G401.6 (cell line): ENCODE measurements around the gene SPRR2B.
"Not testable (repeated sequence)": the region's sequence is repeated elsewhere in the genome, so short reads cannot be mapped to it uniquely, and the experiment has no call there.

Experiments used
- FAIRE-seq: peaks from 2 replicates; lab custom pipeline; 2012; peaks lifted over from hg19 to GRCh38; lab: Jason Lieb, UNC

Gene SPRR2B

DNA sequence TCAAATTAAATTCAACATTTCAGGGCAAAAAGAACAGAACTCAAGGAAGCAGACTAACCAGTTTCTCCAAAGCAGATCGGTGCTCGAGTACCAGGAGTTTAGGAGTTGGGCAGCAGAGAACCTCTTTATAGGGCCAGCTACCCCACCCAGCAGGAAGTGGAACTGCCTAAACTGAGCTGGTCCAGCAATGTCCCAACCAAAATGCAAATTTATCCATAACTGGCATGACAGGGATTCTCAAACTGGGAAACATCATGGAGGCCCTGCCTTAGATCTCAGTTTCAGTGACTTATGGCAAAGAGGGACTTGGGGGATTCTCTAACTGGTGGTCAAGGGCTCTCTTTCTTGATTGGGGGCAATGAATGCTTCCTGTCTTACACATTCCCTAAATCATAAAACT lies at the start of gene SPRR2B:
Gene SPRR2B (minus strand): TSS at position 101 of the 400 bp plus-strand sequence. CDS start 772 bp downstream, outside the sequence.
- FAIRE-seq = no peak

- FAIRE-seq = no peak
Observed at GRCh38 chr1:153120945-153121344, 49.5 kb upstream of the SPRR2B start.

GRCh38 chr1:153119491-153119971 lies 48.1 kb upstream of the SPRR2B start:
- FAIRE-seq = no peak

- FAIRE-seq = not testable (repeated sequence)
Observed at GRCh38 chr1:153115264-153115663, 43.9 kb upstream of the SPRR2B start.

GRCh38 chr1:153113416-153113815 lies 42.0 kb upstream of the SPRR2B start, which contains the start of gene SPRR2F:
Gene SPRR2F (minus strand): TSS chr1:153113516. CDS start chr1:153112733, 783 bp downstream.
- FAIRE-seq = no peak

- FAIRE-seq = not testable (repeated sequence)
Observed at GRCh38 chr1:153112454-153112853, 41.0 kb upstream of the SPRR2B start.

DNA sequence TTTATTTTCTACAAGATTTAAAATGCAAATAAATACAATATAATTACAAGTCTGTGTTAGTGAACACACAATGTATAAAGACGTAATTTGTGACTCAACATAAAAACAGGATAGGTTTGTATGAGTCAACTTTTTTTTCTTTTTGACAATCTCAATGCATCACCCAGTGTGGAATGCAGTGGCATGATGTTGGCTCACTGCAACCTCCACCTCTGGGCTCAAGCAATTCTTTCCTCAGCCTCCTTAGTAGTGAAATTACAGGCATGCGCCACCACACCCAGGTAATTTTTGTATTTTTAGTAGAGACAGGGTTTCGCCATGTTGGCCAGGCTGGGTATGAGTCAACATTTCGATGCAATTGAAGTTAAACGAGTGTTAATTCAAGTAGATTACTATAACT lies 28.8 kb upstream of the SPRR2B start:
- FAIRE-seq = no peak

GRCh38 chr1:153099461-153100045 lies 28.1 kb upstream of the SPRR2B start:
- FAIRE-seq = no peak

DNA sequence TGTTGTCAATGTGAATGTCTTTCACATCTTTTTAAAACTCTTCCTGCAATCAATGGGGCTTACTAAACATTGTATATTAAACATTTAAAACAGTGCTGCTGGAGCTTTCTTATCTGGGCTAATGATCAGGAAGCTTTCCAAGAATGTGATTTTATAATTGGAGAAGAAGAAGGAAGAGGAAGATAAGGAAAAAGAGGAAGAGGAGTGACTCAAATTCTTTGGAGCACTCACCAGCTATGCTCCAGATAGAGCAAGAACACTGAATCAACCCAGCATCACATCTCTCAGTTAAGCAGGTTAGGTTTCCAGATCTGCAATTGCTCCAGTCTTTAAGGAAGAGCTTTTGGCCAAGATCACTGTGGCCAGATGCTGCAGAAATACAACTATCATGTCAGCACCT lies 24.4 kb upstream of the SPRR2B start:
- no peak for FAIRE-seq

DNA sequence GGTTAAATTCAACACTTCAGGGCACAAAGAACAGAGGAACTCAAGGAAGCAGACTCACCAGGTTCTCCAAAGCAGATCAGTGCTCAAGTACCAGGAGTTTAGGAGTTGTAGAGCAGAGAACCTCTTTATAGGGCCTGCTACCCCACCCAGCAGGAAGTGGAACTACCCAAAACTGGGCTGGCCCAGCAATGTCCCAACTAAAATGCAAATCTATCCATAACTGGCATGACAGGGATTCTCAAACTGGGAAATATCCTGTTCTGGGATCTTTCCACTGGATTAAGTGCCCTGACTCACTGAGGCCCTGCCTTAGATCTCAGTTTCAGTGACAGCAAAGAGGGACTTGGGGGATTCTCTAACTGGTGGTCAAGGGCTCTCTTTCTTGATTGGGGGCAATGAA lies 23.0 kb upstream of the SPRR2B start, which contains the start of gene SPRR2E:
Gene SPRR2E (minus strand): TSS at position 101 of the 400 bp plus-strand sequence. CDS start 775 bp downstream, outside the sequence.
- FAIRE-seq = no peak

- no peak for FAIRE-seq
Observed at GRCh38 chr1:153087652-153088051, 16.2 kb upstream of the SPRR2B start.

- FAIRE-seq = no peak
Observed at GRCh38 chr1:153081736-153082135, 10.3 kb upstream of the SPRR2B start.

GRCh38 chr1:153072806-153073726 lies 1.7 kb upstream of the SPRR2B start:
- FAIRE-seq = no peak

DNA sequence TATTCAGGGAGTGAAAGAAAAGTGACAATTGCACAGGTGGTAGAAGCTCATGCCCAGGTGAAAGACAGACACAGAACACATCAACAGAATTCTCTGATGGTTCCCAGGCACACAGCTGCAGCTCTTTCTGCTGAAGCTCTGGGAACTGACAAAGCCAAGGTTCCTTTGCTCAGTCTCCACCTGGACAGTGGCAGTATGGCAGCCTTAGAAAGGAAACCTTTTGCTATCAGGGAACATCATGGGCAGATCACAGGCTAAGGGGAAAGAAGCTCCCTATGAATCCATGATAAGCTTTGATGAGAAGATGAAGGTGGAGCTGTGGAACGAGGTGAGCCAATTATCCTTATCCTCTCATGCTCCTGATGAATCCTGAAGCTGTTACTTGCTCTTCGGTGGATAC lies 1.2 kb downstream of the SPRR2B start:
- no peak for FAIRE-seq

DNA sequence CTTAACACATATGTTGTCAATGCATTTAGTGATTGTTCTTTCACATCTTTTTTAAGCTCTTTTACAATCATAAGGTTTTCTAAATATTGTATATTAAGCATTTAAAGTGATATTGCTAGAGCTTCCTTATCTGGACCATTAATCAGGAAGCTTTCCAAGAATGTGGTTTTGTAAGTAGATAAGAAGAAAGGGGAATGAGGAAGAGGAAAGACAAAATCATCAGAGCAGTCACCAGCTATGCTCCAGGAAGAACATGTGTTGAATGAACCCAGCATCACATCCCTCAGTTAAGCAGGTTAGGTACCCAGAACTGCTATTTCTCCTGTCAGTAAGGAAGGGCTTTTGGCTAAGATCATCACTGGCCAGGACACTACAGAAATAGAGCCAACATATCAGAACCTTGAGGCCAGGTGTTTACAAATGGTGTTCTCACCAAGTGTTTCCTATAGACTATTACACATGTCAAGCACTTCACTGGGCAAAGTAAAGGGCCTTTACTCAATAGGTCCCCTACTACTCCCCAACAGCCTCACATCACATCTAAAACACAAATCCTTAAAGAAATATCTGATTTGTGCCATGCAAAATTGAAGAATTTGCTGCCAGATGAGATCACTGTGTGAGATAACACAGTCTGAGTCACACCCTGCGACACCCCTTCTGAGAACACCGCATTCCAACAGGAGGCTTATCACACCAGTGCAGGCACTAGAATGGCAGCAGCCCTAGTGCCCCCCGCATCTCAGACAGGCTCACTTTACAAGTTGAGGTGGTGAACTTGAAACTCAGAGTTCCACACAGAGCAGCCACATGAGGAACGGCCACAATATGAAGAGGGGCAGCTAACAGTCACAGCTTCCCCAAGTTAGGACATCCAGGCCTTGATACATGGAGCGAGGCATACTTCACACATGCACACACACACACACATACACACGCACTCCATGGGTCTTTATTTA lies 12.3 kb downstream of the SPRR2B start:
- FAIRE-seq = no peak

GRCh38 chr1:153058154-153058553 lies 13.3 kb downstream of the SPRR2B start:
- FAIRE-seq = no peak

GRCh38 chr1:153057375-153057774 lies 14.0 kb downstream of the SPRR2B start, which contains the start of gene SPRR2A:
Gene SPRR2A (minus strand): TSS chr1:153057512. CDS start chr1:153056735, 777 bp downstream.
- FAIRE-seq = no peak

GRCh38 chr1:153056111-153056510 lies 15.3 kb downstream of the SPRR2B start:
- FAIRE-seq = not testable (repeated sequence)

DNA sequence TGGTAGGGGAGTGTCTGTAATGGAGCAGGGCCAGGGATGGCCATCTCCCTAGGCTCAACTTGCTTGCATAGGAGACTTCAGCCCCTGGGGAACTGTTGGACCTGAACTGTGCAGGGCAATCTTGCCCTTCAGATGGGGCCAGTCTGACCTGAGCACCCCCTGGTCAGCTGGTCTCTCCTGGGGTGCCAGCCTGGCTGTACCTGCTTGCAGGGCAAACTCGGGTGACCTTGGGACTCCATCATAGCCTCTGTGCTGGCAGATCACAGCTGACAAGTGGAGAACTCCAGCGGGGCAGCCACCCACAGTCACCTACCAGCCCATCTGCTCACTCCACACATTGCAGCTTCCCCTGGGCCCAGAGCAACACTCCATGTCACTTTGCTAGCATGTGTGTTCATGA lies 22.2 kb downstream of the SPRR2B start:
- FAIRE-seq = no peak

GRCh38 chr1:153040950-153041631 lies 30.3 kb downstream of the SPRR2B start, which contains the start of gene SPRR2D:
Gene SPRR2D (minus strand): TSS chr1:153041120. CDS start chr1:153040346, 774 bp downstream.
- FAIRE-seq = no peak

- FAIRE-seq = no peak
Observed at GRCh38 chr1:153035211-153035610, 36.2 kb downstream of the SPRR2B start.
